ENCODE data around the gene LDLRAD1.
"Not testable (repeated sequence)": the region's sequence is repeated elsewhere in the genome, so short reads cannot be mapped to it uniquely, and the experiment has no call there.

LDLRAD1 gene

GRCh38 chr1:53992085-53992874 lies 25.7 kb downstream of the LDLRAD1 start:
- DNase-seq, result no peak

- DNase-seq, result no peak
These were observed 30.1 kb downstream of the LDLRAD1 start for GRCh38 chr1:53987880-53988279.

- DNase-seq, result no peak
These were observed 31.5 kb downstream of the LDLRAD1 start for GRCh38 chr1:53986458-53986857.

- DNase-seq, result no peak
These were observed 33.3 kb downstream of the LDLRAD1 start for GRCh38 chr1:53984726-53985125.

GRCh38 chr1:53982763-53983104 lies 35.3 kb downstream of the LDLRAD1 start:
- DNase-seq, result no peak

- no peak for DNase-seq
These were observed 35.8 kb downstream of the LDLRAD1 start for GRCh38 chr1:53982034-53982762.

- DNase-seq, result no peak
These were observed 36.8 kb downstream of the LDLRAD1 start for GRCh38 chr1:53981220-53981619.

- no peak for DNase-seq
These were observed 38.1 kb downstream of the LDLRAD1 start for GRCh38 chr1:53979712-53980450.

- no peak for DNase-seq
These were observed 42.1 kb downstream of the LDLRAD1 start for GRCh38 chr1:53975861-53976260.

- no peak for DNase-seq
These were observed 46.3 kb downstream of the LDLRAD1 start for GRCh38 chr1:53971718-53972117.

- not testable (repeated sequence) for DNase-seq
These were observed 48.7 kb downstream of the LDLRAD1 start for GRCh38 chr1:53969323-53969722.

GRCh38 chr1:53968125-53968513 lies 49.9 kb downstream of the LDLRAD1 start:
- no peak for DNase-seq

GRCh38 chr1:53967409-53968124 lies 50.4 kb downstream of the LDLRAD1 start:
- no peak for DNase-seq

GRCh38 chr1:53966794-53967193 lies 51.2 kb downstream of the LDLRAD1 start:
- DNase-seq, result no peak

GRCh38 chr1:53964109-53964508 lies 53.9 kb downstream of the LDLRAD1 start:
- DNase-seq, result no peak

GRCh38 chr1:53963460-53963859 lies 54.5 kb downstream of the LDLRAD1 start:
- DNase-seq, result no peak

- DNase-seq, result no peak
These were observed 55.6 kb downstream of the LDLRAD1 start for GRCh38 chr1:53962395-53962794.

- DNase-seq, result peak; percentile 73
These were observed 58.2 kb downstream of the LDLRAD1 start for GRCh38 chr1:53959664-53960250.

All from CD4-positive, alpha-beta T cell treated with Interleukin-10 for 1 hour (primary cell).